Left colon (tissue), 2 donors: Measurements from ENCODE around the gene AP2A1. TPM values are rescaled to one million over a fixed set of nuclear protein-coding genes. Genes with fewer than 3 reads are reported as not detected.

Experiments
- ATAC-seq: fragments of 200-7000 bp; cut with Tn5 transposase; one replicate; pipeline ENCODE4 v1.9.1; 2020; ENCODE audit warnings: mild to moderate bottlenecking, moderate library complexity
- DNase-seq, 2 donors: peaks; one replicate each; pipeline ENCODE4 v3.0.0-alpha.2; 2020
- intact Hi-C, 2 donors: fragments of 100-400 bp; cut with DNase I in 1 of 2; cut with micrococcal nuclease in 1 of 2; formaldehyde crosslinking; loops; one replicate each; pipeline versions ENCODE4 v1.11.2 to v1.14.0; 2022; cut with DNase I, micrococcal nuclease
- total RNA-seq, 2 donors: library from RNA; stranded (reverse); fragmentation: NEBNext Ultra II Directional; extraction: Animal tissue kit (Norgen Biotek cat#: 25700); gene quantifications; one replicate each; pipeline ENCODE4 v1.2.1, GENCODE V29; 2021
- donor health status: DM: no; HTN: no; CAD: no.
- donor health status: DM: yes; HTN: yes; CAD: no.

Gene AP2A1
- total RNA-seq, 2 donors from 2014 or later: 71.2 to 72.9 TPM

GRCh38 chr19:49786376-49786820, 19.6 kb downstream of the AP2A1 start:
- ATAC-seq (peak; percentile 13), DNase-seq (no peak)
- intact Hi-C loops: no loop called here

GRCh38 chr19:49787746-49788145, 20.9 kb downstream of the AP2A1 start:
- no peak for ATAC-seq

GRCh38 chr19:49788857-49789256, 22.1 kb downstream of the AP2A1 start:
- ATAC-seq (no peak), DNase-seq (no peak)
- intact Hi-C loops: no loop called here

More at GRCh38 chr19:49787746-49788145, 20.9 kb downstream of the AP2A1 start:
- intact Hi-C loops: no loop called here
- DNase-seq: no peak

- DNase-seq (no peak), ATAC-seq (no peak)
- intact Hi-C loops: no loop called here
Measured at GRCh38 chr19:49790866-49791265, 24.1 kb downstream of the AP2A1 start.

- ATAC-seq: no peak
- intact Hi-C loops: no loop called here
- no peak for DNase-seq
Measured at GRCh38 chr19:49791776-49792445, 25.1 kb downstream of the AP2A1 start.

GRCh38 chr19:49792829-49793560, 26.2 kb downstream of the AP2A1 start:
- intact Hi-C loops: no loop called here
- no peak for DNase-seq
- no peak for ATAC-seq

- intact Hi-C loops: no loop called here
- no peak for DNase-seq
- ATAC-seq: no peak
Measured at GRCh38 chr19:49793561-49793840, 26.7 kb downstream of the AP2A1 start.

GRCh38 chr19:49795615-49796014, 28.8 kb downstream of the AP2A1 start:
- ATAC-seq: no peak
- DNase-seq: no peak
- intact Hi-C loops: no loop called here

GRCh38 chr19:49798574-49798973, 31.8 kb downstream of the AP2A1 start:
- DNase-seq (no peak), ATAC-seq (no peak)
- intact Hi-C loops: no loop called here

- no peak for ATAC-seq
Measured at GRCh38 chr19:49799271-49799797, 32.5 kb downstream of the AP2A1 start.

GRCh38 chr19:49799798-49800376, 33.1 kb downstream of the AP2A1 start:
- ATAC-seq (no peak), DNase-seq (no peak)
- intact Hi-C loops: no loop called here

More at GRCh38 chr19:49799271-49799797, 32.5 kb downstream of the AP2A1 start:
- no peak for DNase-seq
- intact Hi-C loops: no loop called here

- intact Hi-C loops: no loop called here
- DNase-seq (no peak), ATAC-seq (no peak)
Measured at GRCh38 chr19:49800771-49801170, 34.0 kb downstream of the AP2A1 start.

- DNase-seq: no peak
Measured at GRCh38 chr19:49801401-49801888, 34.6 kb downstream of the AP2A1 start.

GRCh38 chr19:49801966-49802661, 35.3 kb downstream of the AP2A1 start:
- ATAC-seq (peak; percentile 61), DNase-seq (peak; percentile 77 to 81)
- intact Hi-C loops: no loop called here

More at GRCh38 chr19:49801401-49801888, 34.6 kb downstream of the AP2A1 start:
- intact Hi-C loops: no loop called here
- no peak for ATAC-seq

GRCh38 chr19:49802836-49803528, 36.2 kb downstream of the AP2A1 start:
- ATAC-seq: peak; percentile 38
- intact Hi-C loops: no loop called here
- DNase-seq: peak in 1 of 2 donors; percentile 50

GRCh38 chr19:49803529-49803856, 36.7 kb downstream of the AP2A1 start:
- no peak for ATAC-seq
- intact Hi-C loops: no loop called here

GRCh38 chr19:49805822-49806619, 39.2 kb downstream of the AP2A1 start:
- no peak for ATAC-seq
- intact Hi-C loops: no loop called here
- DNase-seq: no peak

More at GRCh38 chr19:49803529-49803856, 36.7 kb downstream of the AP2A1 start:
- no peak for DNase-seq

- intact Hi-C loops: no loop called here
- no peak for DNase-seq
- ATAC-seq: no peak
Measured at GRCh38 chr19:49806620-49806959, 39.8 kb downstream of the AP2A1 start.
